Esophagus mucosa (tissue), 1 donor: ENCODE data around the gene UFM1. TPM values are rescaled to one million over a fixed set of nuclear protein-coding genes. Genes with fewer than 3 reads are reported as not detected.
A peak's percentile ranks its signal among the peaks of the same experiment; 100 is the strongest.
"Not testable (repeated sequence)": the region's sequence is repeated elsewhere in the genome, so short reads cannot be mapped to it uniquely, and the experiment has no call there.

Source experiments
- ATAC-seq: fragments of 200-7000 bp; cut with Tn5 transposase; one replicate; pipeline ENCODE4 v1.9.1; 2020
- total RNA-seq: library from RNA; stranded (reverse); gene quantifications from one replicate; pipeline ENCODE4 v1.2.4, GENCODE V29; 2023
- donor health status: DM: yes; HTN: yes; CAD: no.

UFM1 gene
- total RNA-seq, 1 donor from 2014 or later: 25.7 TPM

GRCh38 chr13:38366954-38367645 lies 17.4 kb downstream of the UFM1 start:
- ATAC-seq: peak; percentile 66

GRCh38 chr13:38369058-38369457 lies 19.4 kb downstream of the UFM1 start:
- no peak for ATAC-seq

GRCh38 chr13:38370096-38370495 lies 20.4 kb downstream of the UFM1 start:
- ATAC-seq: not testable (repeated sequence)

- ATAC-seq: no peak
Measured at GRCh38 chr13:38372820-38373383, 23.3 kb downstream of the UFM1 start.

- ATAC-seq: no peak
Measured at GRCh38 chr13:38376546-38376945, 26.9 kb downstream of the UFM1 start.

- ATAC-seq: no peak
Measured at GRCh38 chr13:38381890-38382289, 32.2 kb downstream of the UFM1 start.

- no peak for ATAC-seq
Measured at GRCh38 chr13:38382946-38383345, 33.3 kb downstream of the UFM1 start.

- ATAC-seq: no peak
Measured at GRCh38 chr13:38384171-38384570, 34.5 kb downstream of the UFM1 start.

GRCh38 chr13:38385153-38385891 lies 35.7 kb downstream of the UFM1 start:
- ATAC-seq: no peak

GRCh38 chr13:38386421-38386820 lies 36.8 kb downstream of the UFM1 start:
- ATAC-seq: no peak

- ATAC-seq: no peak
Measured at GRCh38 chr13:38391341-38391740, 41.7 kb downstream of the UFM1 start.

- ATAC-seq: peak; percentile 80
Measured at GRCh38 chr13:38394777-38395496, 45.3 kb downstream of the UFM1 start.

- ATAC-seq: peak; percentile 91
Measured at GRCh38 chr13:38395497-38395788, 45.8 kb downstream of the UFM1 start.

GRCh38 chr13:38398711-38399493 lies 49.3 kb downstream of the UFM1 start:
- no peak for ATAC-seq

- no peak for ATAC-seq
Measured at GRCh38 chr13:38399535-38399934, 49.9 kb downstream of the UFM1 start.

- no peak for ATAC-seq
Measured at GRCh38 chr13:38401276-38401675, 51.6 kb downstream of the UFM1 start.

- no peak for ATAC-seq
Measured at GRCh38 chr13:38405216-38405615, 55.6 kb downstream of the UFM1 start.

GRCh38 chr13:38409771-38410170 lies 60.1 kb downstream of the UFM1 start:
- no peak for ATAC-seq

GRCh38 chr13:38412266-38412665 lies 62.6 kb downstream of the UFM1 start:
- no peak for ATAC-seq
